GM19468 (cell line): ENCODE measurements around the gene NOL4.

Experiments
- ATAC-seq: cut with Tn5 transposase; IDR thresholded peaks from one replicate; pipeline ENCODE4 v1.9.1; 2021; ENCODE audit warnings: mild to moderate bottlenecking, moderate library complexity, moderate number of reproducible peaks; ENCODE audit not compliant: unreplicated experiment; ENCODE audit errors: extremely low read depth

The NOL4 gene

GRCh38 chr18:34203866-34204265, 20.8 kb downstream of the NOL4 start:
- no peak for ATAC-seq

GRCh38 chr18:34196256-34196655, 28.5 kb downstream of the NOL4 start:
- ATAC-seq: no peak

GRCh38 chr18:34194239-34194638, 30.5 kb downstream of the NOL4 start:
- ATAC-seq: no peak

DNA sequence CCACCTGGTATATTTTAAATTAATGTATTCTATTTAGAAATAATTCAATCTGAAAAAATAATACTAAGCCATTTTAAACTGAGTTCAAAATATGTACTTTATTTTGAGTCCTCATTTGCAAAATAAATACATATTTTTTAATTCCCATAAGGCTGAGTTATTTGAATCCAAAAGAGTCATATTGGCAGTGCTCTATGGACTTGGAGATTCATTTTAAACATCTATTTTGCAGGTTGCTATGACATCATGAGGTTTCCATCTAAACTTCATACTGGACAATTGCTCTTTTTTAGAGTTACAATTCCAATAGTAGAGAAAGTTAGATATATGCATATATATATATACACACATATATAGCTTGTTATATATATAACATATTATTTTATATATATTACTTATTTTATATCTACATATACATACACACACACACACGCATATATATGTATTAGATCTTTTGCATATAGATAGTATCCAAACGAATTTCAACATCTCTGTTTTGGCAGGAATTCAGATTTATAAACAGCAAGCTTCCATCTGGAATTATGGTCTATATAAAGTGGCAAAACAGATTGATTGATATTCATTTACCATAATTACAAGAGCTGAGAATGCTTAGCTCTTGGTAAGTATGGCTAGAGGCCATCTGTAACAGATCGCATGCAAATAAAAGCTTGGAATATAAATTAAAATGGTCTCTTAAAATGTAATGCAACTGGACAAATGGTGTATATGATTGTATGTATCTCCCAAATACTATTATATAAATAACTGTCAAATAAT, 34.9 kb downstream of the NOL4 start:
- no peak for ATAC-seq
